Measurements from ENCODE around the gene ST6GALNAC3.

DNA sequence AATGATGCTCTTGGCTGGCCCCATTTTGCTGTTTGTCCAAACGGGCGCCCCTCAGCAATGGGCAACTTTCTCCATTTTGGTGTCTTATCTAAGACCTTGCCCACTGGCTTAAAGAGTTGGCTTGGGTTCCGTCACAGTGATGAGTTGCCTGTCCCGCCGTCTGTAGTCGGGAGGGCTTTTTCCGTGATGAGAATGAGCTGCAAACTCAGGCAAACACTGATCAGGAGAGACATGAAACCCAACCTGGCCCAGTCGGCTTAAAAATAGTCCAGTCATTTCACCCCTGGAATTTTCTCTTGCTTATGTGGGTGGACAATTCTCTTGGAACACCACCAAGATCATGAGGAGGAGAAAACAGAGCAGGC lies 79.3 kb downstream of the ST6GALNAC3 start:
- no peak for TF ChIP-seq ZNF48 (tag by site-specific recombination; IDR thresholded peaks at IDR 0.05)
- no peak for TF ChIP-seq ZNF707 (tag by site-specific recombination; IDR thresholded peaks at IDR 0.05)
- TF ChIP-seq ZNF596 (tag by site-specific recombination; IDR thresholded peaks at IDR 0.05): no peak
- no peak for TF ChIP-seq ZNF544 (tag by site-specific recombination; IDR thresholded peaks at IDR 0.05)
- TF ChIP-seq, protein P1, sequence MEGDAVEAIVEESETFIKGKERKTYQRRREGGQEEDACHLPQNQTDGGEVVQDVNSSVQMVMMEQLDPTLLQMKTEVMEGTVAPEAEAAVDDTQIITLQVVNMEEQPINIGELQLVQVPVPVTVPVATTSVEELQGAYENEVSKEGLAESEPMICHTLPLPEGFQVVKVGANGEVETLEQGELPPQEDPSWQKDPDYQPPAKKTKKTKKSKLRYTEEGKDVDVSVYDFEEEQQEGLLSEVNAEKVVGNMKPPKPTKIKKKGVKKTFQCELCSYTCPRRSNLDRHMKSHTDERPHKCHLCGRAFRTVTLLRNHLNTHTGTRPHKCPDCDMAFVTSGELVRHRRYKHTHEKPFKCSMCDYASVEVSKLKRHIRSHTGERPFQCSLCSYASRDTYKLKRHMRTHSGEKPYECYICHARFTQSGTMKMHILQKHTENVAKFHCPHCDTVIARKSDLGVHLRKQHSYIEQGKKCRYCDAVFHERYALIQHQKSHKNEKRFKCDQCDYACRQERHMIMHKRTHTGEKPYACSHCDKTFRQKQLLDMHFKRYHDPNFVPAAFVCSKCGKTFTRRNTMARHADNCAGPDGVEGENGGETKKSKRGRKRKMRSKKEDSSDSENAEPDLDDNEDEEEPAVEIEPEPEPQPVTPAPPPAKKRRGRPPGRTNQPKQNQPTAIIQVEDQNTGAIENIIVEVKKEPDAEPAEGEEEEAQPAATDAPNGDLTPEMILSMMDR (tag by site-specific recombination; IDR thresholded peaks at IDR 0.05): no peak
- TF ChIP-seq ZBTB10 (tag by site-specific recombination; IDR thresholded peaks at IDR 0.05): no peak
- TF ChIP-seq ZNF830 (tag by site-specific recombination; IDR thresholded peaks at IDR 0.05; ENCODE audit: low read depth): no peak
- no peak for TF ChIP-seq REST (tag by site-specific recombination; IDR thresholded peaks at IDR 0.05)
- no peak for TF ChIP-seq YY1 (tag by site-specific recombination; IDR thresholded peaks at IDR 0.05)
- TF ChIP-seq BCL11A (tag by site-specific recombination; IDR thresholded peaks at IDR 0.05; ENCODE audit: low read depth): no peak

Data from HEK293 (cell line).